DOHH2 (cell line): ENCODE results near the gene BNIPL.

Experiments
- CTCF ChIP-seq: fragments of 200-600 bp; sonication (generic); IDR thresholded peaks from one replicate; pipeline ENCODE4 v1.5.1; 2014; ENCODE audit warnings: antibody characterized with exemption, mild to moderate bottlenecking, low read depth, low read length; ENCODE audit not compliant: poor library complexity, severe bottlenecking
- EZH2phosphoT487 ChIP-seq: fragments of 200-600 bp; sonication (generic); IDR thresholded peaks from 2 replicates; pipeline ENCODE4 v1.6.1; 2017; ENCODE audit warnings: borderline replicate concordance, mild to moderate bottlenecking, antibody characterized with exemption, low read length, moderate library complexity, mixed read lengths

- peak; percentile 48 for TF ChIP-seq CTCF
- no peak for TF ChIP-seq EZH2phosphoT487
These were observed 35.8 kb downstream of the BNIPL start for GRCh38 chr1:151072224-151072623.
